ENCODE measurements around the gene LETM1.

LETM1 gene

GRCh38 chr4:1821679-1822567 lies 34.0 kb downstream of the LETM1 start:
- TF ChIP-seq, protein P1, sequence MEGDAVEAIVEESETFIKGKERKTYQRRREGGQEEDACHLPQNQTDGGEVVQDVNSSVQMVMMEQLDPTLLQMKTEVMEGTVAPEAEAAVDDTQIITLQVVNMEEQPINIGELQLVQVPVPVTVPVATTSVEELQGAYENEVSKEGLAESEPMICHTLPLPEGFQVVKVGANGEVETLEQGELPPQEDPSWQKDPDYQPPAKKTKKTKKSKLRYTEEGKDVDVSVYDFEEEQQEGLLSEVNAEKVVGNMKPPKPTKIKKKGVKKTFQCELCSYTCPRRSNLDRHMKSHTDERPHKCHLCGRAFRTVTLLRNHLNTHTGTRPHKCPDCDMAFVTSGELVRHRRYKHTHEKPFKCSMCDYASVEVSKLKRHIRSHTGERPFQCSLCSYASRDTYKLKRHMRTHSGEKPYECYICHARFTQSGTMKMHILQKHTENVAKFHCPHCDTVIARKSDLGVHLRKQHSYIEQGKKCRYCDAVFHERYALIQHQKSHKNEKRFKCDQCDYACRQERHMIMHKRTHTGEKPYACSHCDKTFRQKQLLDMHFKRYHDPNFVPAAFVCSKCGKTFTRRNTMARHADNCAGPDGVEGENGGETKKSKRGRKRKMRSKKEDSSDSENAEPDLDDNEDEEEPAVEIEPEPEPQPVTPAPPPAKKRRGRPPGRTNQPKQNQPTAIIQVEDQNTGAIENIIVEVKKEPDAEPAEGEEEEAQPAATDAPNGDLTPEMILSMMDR (IDR thresholded peaks at IDR 0.05) = no peak
- Histone ChIP-seq H3K27ac (no peak overlapping the region), H3K4me3 (no peak overlapping the region)
- no peak for DNase-seq (ENCODE audit: low spot score)

DNA sequence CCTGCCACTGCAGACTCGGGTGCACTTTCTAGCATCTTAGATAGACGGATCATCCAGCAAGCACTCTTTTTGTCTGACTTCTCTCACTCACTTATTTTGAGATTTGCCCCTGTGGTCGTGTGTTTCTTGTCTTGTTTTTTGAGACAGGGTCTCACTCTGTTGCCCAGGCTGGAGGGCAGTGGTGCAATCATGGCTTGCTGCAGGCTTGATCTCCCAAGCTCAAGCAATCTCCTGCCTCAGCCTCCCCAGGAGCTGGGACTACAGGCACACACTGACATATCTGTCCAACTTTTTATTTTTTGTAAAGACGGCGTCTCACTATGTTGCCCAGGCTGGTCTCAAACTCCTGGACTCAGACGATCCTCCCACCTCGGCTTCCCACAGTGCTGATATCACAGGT lies 36.1 kb downstream of the LETM1 start:
- no peak for DNase-seq (ENCODE audit: low spot score)
- H3K27ac ChIP-seq = no peak overlapping the region
- TF ChIP-seq, protein P1 (IDR thresholded peaks at IDR 0.05) = no peak
- H3K4me3 ChIP-seq = no peak overlapping the region

DNA sequence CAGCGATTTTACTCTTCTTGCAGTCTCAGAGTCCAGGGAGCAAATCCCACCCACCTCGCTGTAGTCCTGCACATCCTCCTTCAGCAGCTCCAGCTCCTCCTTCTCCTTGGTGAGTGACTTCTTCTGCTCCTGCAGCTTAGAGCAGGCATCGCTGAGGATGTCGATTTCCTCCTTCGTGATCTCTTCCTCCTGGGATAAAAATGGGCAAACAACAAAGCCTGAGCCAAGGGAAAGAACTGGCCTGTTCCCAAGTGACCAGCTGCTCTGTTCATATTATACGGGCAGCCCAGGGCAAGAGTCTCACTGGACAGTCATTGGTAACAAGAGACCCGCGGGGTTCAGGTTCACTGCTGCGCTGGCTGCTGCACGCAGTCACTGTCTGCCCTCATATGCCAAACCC lies 36.7 kb downstream of the LETM1 start:
- no peak for DNase-seq (ENCODE audit: low spot score)
- Histone ChIP-seq H3K27ac (no peak overlapping the region), H3K4me3 (no peak overlapping the region)
- TF ChIP-seq, protein P1 (IDR thresholded peaks at IDR 0.05) = no peak

DNA sequence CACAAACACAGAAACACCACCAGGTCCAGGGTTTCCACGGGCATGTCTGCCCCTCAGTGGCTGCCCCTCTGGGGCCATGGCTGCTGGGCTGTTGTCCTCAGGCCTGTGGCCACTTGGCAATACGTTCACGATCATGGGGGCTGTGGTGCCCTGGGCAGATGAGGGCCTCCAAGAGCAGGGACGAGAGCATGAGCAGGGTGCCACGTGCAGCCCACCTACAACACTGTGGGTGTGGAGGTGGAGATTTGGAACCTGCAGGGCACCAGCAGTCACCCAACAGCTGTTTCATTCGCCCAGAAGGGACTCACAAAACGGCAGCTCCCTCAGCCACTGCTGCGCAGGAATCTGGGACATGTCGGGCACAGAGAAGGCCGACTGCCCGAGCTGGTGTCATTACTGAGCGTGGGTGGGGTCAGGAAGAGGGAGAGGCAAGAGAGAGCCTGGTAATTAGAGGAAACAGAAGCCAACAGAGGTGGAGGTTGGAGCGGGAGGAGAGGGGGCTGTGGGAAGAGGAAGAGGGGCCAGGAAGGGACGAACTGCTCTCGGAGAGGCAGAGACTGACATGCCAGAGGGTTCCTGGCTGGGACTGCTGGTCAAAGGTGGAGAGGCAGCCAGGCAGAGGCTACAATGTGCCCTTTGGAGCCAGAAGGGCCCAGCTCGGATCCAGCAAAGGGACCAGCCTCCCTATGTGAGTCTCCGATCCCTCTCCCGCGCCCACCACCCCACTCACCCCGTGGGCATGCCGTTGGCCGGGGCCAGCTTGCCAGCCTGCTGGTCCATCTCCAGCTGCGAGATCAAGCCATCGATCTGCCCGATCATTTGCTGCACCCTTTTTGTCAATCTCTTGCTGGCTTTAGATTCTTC lies 39.7 kb downstream of the LETM1 start:
- DNase-seq (ENCODE audit: low spot score) = no peak
- TF ChIP-seq, protein P1 (IDR thresholded peaks at IDR 0.05) = no peak

GRCh38 chr4:1815096-1815996 lies 40.6 kb downstream of the LETM1 start:
- TF ChIP-seq, protein P1 (IDR thresholded peaks at IDR 0.05) = no peak
- no peak overlapping the region for H3K4me3 ChIP-seq
- no peak overlapping the region for H3K27ac ChIP-seq
- no peak for DNase-seq (ENCODE audit: low spot score)

More for the DNA sequence above, 39.7 kb downstream of the LETM1 start:
- H3K27ac ChIP-seq = no peak overlapping the region
- no peak overlapping the region for H3K4me3 ChIP-seq

DNA sequence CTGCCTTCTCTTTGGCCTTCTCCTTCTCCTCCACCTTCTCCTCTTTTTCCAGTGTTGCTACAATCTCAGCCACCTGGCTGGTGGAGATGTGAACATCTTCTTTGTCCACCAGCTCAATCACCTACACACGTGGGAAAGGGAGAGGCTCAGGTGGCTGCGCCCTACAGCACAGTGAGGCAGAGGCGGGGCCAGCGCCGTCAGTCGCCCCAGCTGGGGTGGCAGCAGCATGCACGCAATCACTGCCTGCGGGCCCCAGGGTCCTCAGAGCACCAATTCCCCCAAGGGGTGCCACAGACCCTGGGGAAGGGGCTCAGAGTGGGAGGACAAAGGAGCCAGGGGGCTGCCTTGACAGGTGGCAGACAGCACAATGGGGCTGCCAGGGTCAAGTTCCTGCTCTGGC lies 41.5 kb downstream of the LETM1 start:
- TF ChIP-seq, protein P1 (IDR thresholded peaks at IDR 0.05) = no peak
- H3K4me3 ChIP-seq = no peak overlapping the region

More for the DNA sequence above, 41.5 kb downstream of the LETM1 start:
- no peak overlapping the region for H3K27ac ChIP-seq
- no peak for DNase-seq (ENCODE audit: low spot score)
